ENCODE measurements around the gene ADRA2C. TPM values are rescaled to one million over a fixed set of nuclear protein-coding genes. Genes with fewer than 3 reads are reported as not detected.

Gene ADRA2C
- 2.9 and 3.5 TPM in 2 replicates for total RNA-seq (2014; rRNA removed)
- polyA plus RNA-seq (2012): 20.7 TPM

DNA sequence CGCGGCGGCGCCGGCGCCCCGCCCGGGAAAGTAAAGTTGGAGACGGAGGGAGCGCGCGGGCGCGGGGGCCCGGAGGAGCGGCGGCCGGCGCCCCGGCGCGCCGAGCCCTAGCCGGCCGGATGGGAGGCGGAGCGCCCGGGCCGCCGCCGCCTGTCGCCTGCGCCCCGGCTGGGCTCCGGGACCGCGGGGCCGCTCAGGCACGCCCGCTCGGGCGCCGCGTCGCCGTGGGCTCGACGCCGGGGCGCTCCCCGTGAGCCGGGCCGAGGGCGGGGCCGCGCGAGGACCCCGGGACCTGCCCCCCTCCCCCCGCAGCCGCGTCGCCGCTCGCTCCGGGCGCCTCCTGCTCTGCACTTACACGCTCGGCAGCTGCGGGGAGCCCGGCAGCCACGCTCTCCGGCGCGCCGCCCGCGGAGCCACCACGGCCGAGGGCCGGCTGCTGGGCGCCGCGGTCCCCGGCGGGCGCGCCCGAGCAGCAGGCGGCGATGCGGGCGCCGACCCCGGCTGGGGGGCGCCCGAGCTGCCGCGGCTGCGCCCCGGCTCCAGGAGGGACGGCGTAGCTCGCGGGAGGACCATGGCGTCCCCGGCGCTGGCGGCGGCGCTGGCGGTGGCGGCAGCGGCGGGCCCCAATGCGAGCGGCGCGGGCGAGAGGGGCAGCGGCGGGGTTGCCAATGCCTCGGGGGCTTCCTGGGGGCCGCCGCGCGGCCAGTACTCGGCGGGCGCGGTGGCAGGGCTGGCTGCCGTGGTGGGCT lies at the start of gene ADRA2C:
Gene ADRA2C (plus strand): TSS at position 350 of the 749 bp plus-strand sequence. CDS start 222 bp downstream, at position 572.
- peak; percentile 9 for DNase-seq (ENCODE audit: low read depth)

GRCh38 chr4:3716631-3717235 lies 49.5 kb upstream of the ADRA2C start:
- no peak for DNase-seq (ENCODE audit: low read depth)

GRCh38 chr4:3717241-3717640 lies 48.9 kb upstream of the ADRA2C start:
- no peak for DNase-seq (ENCODE audit: low read depth)

DNA sequence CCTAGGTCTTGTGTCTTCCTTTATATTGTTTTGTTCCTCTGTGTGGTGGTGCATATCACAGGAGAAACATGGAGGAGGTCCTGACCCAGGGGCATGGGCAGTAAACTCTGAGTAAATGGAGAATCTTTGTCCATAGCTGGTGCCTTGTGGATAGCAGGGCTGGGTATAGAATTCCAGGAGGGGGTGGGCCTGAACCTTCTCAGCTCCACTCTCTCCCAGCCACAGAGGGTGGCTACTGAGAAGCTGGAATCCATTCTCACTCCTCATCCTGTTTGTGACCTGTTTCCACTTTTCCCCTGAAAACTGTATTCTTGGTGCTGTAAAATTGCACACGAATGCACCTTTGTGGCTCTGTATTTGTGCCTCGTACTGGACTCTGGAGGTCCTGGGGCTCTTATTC lies 47.7 kb upstream of the ADRA2C start:
- no peak for DNase-seq (ENCODE audit: low read depth)

DNA sequence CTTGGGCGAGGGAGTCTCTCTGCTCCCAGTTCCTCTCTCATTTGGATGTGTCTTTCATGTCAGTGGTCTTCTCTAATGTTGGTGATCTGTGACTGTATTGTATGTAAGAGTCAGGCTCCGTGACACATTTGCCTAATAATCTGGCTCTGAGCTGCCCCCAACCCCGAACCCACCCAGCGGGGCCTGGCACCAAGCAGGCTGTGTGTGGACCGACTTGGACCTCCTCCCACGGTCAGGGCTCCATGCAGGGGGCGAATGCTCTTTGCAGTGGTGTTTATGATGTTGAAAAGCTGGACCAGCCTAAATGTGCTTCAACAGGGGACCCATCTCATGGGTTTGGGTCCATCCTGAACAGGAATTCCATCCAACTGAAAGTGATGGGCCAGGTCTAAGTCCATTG lies 47.0 kb upstream of the ADRA2C start:
- no peak for DNase-seq (ENCODE audit: low read depth)

GRCh38 chr4:3719836-3720235 lies 46.3 kb upstream of the ADRA2C start:
- DNase-seq (ENCODE audit: low read depth): no peak

- DNase-seq (ENCODE audit: low read depth): no peak
Measured at GRCh38 chr4:3720466-3720865, 45.7 kb upstream of the ADRA2C start.

GRCh38 chr4:3721186-3721585 lies 45.0 kb upstream of the ADRA2C start:
- DNase-seq (ENCODE audit: low read depth): no peak

GRCh38 chr4:3721627-3722026 lies 44.6 kb upstream of the ADRA2C start:
- DNase-seq (ENCODE audit: low read depth): no peak

GRCh38 chr4:3722446-3723231 lies 43.5 kb upstream of the ADRA2C start:
- DNase-seq (ENCODE audit: low read depth): no peak

GRCh38 chr4:3723232-3723642 lies 42.9 kb upstream of the ADRA2C start:
- DNase-seq (ENCODE audit: low read depth): no peak

GRCh38 chr4:3724319-3725231 lies 41.6 kb upstream of the ADRA2C start:
- DNase-seq (ENCODE audit: low read depth): no peak

DNA sequence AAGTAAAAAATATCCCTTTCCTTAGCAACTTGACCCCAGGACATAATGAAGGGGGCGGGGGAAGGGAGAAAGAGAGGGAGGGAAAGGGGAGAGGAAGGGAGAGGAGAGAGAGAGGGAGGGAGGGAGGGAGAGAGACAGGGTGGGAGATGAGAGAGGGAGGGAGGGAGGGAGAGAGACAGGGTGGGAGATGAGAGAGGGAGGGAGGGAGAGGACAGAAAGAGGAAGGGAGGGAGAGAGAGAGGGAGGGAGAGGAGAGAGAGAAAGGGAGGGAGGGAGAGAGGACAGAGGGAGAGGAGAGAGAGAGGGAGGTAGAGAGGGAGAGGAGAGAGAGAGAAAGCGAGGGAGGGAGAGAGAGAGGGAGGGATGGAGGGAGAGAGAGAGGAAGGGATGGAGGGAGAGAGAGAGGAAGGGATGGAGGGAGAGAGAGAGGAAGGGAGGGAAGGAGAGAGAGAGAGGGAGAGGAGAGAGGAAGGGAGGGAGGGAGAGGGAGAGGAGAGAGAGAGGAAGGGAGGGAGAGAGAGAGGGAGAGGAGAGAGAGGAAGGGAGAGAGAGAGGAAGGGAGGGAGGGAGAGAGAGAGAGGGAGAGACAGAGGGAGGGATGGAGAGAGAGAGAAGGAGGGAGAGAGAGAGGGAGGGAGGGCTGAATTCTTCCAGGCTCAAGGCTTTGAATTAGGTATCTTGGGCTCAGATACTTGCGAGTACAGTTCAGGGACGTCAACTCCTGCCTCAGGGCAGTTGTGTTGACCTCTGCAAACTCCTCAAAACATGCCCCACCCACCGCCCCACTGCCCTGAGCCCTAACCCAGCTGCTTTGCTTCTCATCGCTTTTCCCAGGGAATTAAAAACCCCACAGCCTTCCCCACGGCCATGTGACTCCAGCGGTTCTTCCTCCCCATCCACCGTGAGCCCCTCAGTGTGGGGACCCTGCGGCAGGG lies 40.0 kb upstream of the ADRA2C start:
- no peak for DNase-seq (ENCODE audit: low read depth)

DNA sequence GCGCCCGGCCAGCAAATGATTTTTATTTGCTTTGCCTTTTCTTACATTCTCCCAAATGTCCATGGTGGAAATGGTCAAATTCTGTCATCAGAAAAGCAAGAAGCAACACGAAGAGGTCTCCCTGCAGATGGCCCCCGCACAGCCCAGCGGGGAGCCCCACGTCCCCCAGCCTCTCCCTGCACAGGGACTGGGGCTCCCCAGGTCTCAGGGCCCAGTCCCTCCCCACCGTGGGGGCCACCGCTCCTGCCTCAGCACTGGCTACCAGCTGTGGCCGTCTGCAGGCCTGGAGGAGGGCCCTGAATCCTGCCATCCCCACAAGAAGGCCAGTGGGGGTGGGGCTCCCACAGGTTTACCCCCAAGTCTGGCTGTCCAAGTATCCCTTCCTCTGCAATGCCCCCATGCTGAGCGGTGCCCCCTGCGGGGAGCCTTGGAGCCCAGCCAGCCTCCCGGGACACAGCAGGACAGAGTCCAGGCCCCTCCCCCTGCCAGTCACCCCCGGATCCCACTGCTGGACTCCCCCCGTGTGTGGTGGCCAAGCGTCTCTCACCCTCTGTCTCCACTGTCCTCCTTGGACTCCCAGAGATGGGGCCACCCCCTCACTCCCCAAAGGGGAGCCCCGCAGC lies 38.2 kb upstream of the ADRA2C start:
- no peak for DNase-seq (ENCODE audit: low read depth)

DNA sequence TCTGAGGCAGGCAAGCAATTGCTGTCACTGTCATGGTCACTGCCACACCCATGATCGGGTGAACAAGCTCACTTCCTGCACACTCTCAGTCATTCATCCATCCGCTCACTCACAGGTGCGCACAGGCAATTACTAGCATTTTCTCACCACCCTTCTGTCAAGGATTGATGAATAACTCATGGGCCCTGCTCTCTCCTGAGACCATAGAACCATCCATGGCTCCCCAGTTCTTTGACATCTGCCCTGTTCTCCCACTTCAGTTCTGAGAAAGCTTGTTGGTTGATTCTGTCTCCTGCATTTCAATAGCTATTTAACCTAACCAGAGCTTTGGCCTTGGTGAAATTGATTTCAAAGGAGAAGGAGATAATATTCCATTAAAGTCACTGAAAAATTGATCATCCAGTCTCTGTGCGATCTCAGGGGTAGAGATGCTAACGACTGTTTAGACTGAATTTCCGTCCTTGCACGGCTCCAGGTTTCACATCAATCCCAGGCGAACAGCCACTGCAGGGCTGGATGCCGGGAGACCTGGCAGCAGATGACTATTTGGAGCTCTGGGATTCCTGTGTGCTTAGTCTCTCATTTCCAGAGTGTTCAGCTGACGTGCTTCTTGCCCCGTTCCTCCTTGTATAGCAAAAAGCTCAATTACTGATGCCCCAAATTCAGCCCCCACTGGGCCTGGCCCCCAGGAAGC lies 36.9 kb upstream of the ADRA2C start:
- peak; percentile 8 for DNase-seq (ENCODE audit: low read depth)

DNA sequence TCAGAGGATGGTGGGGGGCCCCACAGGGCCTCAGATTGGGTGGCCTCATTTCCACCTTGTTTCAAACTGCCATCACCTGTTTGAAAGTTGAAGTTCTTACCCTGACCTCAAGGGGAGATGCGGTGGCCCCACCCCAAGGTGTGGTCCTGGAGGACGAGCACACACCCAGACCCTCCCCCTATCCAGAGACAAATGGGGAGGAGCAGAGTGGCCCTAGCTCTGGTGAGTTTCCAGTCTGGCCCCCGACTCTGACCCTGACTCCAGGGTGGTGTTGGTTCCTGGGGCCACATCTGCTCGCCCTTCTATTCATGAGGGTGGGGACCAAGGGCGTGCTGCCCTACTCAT lies 36.3 kb upstream of the ADRA2C start:
- no peak for DNase-seq (ENCODE audit: low read depth)

GRCh38 chr4:3730422-3731190 lies 35.6 kb upstream of the ADRA2C start:
- no peak for DNase-seq (ENCODE audit: low read depth)
